GM19240 (cell line): ENCODE data around the gene LDAF1.
"Not testable (repeated sequence)": the region's sequence is repeated elsewhere in the genome, so short reads cannot be mapped to it uniquely, and the experiment has no call there.

Experiments used
- DNase-seq: peaks from one replicate; pipeline ENCODE4 v3.0.0; 2011; ENCODE audit warnings: low spot score; ENCODE audit not compliant: insufficient read length

Gene LDAF1

DNA sequence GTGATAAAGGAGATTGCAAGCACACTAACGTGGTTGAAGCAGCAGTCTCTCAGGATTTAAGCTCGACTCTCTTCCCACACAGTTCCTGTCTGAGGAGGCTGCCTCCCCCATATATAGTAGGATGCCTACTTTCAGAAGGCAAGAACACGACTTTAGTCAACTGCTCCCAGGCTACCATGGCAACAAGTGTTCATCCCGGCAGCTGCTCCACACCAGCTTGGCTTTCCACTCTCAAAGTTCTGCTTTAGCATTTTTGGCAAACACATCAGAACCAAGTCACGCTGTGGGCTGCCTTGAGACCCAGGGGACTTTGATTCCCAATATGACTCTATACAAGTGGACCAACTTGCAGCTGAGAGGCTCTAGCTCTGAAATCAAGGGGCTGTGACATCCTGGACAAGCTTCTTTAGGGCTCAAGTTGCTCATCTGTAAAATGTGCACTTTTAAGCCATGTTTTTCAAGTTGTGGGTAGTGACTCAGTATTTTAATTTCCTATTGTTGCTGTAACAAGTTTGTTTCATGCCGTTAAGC is 36.4 kb downstream of the LDAF1 start:
- no peak for DNase-seq

DNA sequence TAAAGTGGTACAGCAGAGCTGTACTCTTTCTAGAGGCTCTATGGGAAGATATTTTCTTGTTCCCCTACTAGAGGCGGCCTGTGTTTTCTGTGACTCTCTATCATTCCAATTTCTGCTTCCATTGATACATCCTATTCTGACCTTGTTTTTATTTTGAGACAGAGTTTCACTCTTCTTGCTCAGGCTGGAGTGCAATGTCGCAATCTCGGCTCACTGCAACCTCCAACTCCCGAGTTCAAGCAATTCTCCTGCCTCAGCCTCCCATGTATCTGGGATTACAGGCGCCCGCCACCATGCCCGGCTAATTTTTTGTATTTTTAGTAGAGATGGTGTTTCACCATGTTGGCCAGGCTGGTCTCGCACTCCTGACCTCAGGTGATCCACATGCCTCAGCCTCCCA is 36.9 kb downstream of the LDAF1 start:
- not testable (repeated sequence) for DNase-seq

DNA sequence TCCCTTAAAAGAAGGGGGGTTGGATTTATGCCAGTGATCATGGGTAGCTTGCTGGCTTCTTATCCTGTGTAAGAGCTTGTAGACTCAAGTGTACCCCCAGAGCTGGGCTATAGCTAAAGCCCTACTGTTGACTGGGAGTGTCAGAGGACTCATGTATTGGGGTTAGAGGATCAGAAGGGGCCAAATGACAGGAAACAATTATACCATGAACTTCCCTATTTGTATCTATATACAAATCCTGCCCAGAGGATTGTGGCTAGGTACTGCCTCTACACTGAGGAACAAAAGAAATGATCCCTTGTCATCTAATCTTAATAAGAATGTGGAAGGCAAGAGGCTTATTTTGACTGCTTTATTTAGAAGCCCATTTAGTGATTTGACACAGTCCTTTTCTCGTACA is 38.6 kb downstream of the LDAF1 start:
- no peak for DNase-seq

DNA sequence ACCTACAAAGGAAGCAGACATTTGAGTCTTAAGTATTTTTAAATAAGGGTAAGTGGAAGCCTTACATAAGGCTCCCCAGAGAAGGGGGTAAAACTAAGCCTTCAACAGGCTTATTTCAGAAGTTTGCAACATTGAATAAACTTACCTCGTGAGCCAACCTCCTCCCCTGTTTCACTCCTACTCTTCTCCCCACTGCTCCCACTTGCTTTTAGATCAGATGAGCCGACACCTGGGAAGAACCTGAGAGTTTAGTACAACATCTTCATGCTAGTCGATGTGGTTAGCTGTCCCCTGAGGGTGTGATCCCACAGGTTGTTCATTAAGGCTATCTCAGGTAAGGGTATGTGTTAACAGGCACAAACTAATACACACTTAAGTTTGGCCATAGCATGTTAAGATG is 39.1 kb downstream of the LDAF1 start:
- DNase-seq = no peak

DNA sequence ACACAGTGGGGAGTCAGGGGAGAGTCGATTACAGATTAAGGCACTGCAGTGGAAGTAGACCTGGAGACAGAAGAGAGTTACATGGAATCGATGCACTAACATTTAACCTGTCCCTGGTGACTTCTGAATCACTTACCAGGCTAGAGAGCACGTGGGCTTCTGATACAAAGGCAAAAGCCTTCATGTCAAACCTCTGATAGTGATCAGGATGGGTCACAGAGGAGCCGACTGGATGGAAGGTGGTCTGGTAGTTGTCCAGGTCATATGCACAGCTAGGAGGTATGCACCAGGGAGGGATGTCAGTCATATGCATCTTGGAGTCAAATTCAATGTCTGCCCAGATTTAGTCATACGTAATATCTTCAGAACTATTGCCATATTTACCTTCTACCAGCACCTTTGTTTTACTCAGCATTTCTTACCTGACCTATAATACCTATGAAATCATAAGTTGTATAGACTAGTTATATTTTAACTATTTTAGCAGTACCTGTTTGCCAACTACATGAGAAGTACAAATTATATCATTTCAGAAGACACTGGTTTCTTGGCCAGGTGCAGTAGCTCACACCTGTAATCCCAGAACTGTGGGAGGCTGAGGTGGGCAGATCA is 41.2 kb downstream of the LDAF1 start:
- no peak for DNase-seq

DNA sequence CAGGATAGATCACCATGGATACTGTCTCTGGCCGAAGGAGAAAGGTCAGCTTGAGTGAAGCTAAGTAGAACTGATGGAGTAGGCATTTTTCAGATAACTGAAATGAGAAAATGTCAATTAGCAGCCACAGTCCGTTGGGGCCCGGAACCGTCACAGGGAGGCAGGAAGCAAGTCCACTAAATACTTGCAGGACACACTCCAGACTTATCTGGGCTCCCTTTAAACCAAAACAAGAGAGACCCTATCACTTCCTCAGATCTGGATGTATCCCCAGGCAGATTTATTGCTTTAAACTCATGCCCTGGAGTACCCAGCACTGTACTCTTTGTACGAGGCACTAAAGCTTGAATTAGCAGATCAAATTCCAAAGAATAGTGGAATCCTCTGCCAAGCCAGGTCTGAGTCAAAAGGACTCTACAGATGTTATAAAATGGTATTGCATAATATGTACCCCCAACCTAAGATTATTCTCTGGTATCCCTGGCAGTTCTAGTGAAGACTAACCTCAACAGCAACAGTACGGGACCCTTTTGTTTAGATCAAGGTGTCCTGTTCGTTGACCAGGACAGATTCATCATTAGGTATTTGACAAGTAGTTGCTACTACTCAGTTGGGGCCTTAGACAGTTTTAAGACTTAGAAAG is 44.8 kb downstream of the LDAF1 start:
- DNase-seq = no peak

DNA sequence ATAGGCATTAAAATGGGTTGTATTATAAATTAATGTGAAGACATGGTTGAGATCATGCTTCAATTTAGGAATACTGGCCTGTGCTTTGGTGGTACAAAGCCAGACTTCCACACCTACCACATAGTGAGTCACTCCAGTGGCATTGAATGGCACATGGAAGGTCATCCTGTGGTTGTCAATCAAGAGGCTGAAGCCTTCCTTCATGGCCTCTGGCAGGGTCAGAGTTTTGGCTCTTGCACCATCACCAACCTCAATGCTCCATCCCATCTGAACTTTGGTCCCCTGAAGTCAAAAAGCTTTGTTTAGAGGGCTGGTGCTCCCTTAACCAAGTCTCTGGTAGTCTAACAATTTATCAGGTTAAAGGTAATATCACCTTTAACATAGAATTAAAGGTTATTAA is 46.8 kb downstream of the LDAF1 start:
- no peak for DNase-seq

DNA sequence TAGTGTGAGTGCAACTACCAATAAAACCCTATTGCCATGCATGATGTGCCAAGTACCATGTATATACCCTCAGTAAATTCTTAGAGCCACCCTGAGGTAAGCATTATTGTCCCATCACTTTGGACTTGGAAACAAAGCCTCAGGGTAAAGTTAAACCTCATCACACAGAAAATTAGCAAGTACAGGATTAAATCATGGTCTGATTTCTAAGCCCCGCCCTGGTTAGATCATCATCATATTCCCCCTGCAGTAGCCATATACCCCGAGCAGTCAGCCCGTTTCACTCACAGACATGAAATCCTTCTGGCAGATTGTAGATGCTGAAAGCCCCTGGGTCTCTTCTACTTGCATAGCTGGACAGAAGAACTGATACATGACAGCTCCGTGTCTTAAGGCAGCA is 48.1 kb downstream of the LDAF1 start:
- DNase-seq = no peak

DNA sequence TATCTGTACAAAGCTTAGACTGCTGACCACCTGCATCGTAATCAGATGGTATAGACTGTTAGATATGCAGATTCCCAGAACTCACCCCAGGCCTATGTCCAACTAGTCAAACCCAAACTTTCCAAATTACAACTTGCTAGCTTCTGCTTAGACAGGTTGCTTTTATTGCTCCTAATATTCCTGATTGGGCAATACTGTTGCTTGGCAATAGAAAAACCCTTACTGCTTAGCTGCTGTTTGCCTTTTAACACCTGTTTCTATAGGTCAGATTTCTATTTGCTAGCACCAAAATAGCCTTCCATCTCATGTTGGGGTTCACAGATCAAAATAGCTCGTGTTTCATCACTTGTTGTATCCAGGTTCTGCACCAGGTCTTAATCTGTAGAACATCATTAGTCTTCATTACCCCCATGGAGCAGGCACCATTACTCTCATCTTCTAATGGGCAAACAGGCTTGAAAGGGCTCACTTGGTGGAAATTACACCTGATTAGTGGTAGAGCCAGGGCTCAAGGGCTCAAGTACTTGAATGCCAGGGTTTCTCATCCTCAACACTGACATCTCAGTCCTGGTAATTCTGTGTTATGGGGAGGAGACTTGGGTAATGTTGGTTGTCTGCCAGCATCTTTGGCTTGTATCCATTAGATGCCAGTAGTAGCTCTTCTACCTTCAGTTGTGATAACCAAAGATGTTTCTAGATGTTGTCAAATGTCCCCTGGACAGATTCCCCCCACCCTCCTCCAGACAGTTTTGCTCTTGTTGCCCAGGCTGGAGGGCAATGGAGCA is 50.2 kb downstream of the LDAF1 start:
- DNase-seq = no peak

DNA sequence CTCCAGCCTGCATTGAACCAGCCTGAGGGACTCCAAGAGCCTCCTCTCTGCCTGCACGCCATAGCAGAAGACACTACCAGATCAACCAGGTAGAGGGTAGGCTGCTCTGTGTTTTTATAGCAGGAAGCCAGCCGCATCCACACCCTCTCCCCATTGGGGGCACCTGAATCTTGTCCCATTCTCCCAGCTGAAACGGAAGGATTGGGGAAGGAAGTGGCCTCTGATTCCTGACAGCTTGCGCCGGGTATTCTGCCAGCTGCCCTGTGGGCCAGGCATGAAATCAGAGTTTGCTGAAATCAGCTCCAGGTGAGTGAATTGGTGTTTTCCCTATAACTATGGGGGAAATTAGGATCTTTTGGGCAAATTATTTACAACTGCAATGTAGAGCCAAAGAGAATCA is 53.0 kb downstream of the LDAF1 start, which contains the start of gene ZP2:
Gene ZP2, minus strand, starts transcription at position 89 of the 400 bp plus-strand sequence. Its CDS starts 27 bp downstream, at position 62.
- no peak for DNase-seq

DNA sequence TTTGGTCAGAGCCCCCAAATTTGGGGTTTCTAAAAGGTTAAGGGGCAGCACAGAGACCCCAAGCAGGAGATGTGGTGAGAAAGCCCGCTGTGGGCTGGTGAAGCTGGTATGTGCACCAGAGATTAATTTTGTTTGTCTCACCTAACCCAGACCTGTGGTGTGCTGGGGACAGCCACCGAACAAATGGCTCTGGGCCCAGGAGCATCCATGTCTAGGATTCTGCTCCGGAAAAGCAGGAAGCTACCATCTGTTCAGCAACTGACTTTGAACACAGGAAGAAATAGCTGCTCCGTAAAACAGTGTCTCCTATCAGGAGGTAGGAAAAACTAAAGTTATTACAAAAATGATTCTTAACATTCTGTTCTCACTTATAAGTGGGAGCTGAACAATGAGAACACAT is 55.6 kb downstream of the LDAF1 start:
- no peak for DNase-seq

DNA sequence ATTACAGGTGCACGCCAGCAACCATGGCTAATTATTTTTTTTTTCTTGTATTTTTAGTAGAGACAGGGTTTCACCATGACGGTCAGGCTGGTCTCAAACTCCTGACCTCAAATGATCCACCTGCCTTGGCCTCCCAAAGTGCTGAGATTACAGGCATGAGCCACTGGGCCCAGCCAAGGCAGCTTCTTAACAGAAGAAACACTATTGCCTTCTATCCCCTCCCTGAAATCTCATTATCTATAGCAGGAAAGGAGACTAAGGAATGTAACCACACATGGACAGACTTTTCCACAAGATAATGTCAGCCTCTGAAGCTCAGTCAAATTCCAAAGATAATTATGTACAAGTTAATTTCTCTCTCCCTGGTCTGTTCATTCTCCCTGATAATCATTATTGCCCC is 58.6 kb downstream of the LDAF1 start:
- DNase-seq = no peak

DNA sequence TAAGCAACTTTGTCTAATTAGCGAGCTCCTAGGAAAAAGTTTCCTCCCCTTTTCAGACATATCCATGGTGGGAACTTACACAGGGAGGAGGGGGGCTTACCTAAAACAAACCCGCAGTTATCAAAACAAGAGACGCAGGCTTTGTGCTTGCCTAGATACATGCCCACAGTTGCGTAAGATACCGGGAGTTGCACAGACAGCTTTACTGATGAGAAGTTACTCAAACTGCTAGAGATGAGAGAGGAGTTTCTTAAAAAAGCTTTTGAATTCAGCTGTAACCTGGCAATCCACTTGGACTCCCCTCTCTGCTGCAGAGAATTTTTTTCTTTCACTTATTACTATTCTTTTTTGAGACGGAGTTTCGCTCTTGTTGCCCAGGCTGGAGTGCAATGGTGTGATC is 59.7 kb downstream of the LDAF1 start:
- no peak for DNase-seq

DNA sequence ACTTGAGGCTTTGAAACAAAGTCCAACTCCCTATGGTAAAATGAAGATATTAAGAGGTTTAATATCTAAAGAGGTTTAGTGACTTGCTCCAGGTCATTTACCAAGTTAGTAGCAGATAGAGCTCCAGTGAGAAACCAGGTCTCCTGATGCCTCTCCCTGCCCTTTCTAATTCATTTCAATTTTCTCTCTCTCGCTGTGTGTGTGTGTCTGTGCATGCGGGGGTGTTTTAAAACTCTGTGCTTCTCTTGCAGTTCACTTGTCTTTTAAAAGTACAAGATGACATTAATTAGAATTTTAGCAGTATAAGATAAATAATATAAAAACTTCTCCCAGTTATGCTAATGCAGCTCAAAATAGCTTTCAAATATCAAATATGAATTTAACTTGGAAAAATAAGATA is 61.1 kb downstream of the LDAF1 start:
- DNase-seq = no peak

DNA sequence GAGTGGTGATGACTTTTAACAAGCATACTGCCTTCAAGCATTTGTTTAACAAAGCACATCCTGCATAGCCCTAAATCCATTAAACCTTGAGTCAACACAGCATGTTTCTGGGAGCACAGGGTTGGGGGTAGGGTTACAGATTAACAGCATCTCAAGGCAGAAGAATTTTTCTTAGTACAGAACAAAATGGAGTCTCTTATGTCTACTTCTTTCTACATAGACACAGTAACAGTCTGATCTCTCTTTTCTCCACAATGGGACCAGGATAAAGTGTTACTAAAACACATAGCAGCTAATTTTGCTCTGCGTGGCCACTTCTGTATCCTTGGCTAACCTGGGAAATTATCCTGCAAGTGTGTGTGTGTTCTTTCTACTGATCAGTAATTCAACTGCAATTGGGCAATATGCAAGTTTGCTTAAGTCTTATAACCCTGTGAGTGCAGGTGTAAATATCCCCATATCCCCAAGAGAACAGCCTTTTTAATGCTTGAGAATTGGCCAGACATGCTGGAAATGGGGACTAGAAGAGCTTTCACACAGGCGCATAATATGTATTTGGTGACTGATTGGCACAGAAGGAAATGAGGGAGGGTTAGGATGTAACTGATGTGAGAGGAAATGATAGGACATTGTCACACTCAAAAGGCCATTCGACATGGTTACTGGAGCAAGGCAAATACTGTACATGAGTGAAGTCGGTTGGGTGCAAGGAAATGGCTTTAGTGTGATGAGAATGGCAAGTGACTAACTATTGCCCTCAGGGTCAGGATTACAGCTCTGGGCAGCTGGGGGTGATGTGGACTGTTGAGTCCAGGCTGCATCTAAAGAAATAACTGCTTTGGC is 64.2 kb downstream of the LDAF1 start:
- no peak for DNase-seq

DNA sequence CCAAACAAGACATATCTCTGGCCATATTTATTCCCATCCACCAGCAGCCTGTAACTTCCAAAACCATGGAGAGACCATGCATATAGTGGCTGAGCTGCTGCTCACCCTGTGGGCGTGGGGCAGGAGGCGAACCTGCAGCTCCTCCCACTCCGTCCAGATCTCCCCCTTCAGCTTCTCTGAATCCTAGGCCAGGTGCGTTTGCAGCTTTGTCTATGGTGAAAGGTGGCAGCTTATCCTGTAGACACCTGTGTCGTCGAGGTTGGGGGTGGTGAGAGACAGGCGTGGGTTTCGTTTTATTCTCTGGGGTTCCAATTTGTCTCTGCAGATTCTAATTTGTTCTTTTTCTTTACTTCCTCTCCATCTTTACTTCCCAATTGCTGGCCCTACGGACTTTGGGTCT is 65.3 kb downstream of the LDAF1 start:
- no peak for DNase-seq

DNA sequence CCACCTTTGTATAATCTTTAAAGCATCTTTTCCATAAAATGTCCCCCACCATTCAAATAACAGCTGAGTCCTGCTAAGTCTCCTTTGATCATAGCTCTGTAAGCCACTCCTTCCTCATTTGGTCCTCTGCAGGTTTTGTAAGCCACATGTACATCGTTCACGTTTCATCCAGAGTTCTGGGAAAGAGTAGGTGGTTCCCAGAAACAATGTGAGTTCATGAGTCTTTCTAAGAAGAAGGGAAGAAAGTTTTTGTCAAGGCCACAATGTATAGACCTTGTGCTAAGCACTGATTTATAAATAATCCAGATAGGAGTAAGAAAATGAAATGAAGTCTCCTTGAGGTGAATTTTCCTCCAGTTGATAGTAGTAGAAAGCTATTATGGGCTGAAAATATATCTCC is 66.3 kb downstream of the LDAF1 start:
- DNase-seq = no peak

DNA sequence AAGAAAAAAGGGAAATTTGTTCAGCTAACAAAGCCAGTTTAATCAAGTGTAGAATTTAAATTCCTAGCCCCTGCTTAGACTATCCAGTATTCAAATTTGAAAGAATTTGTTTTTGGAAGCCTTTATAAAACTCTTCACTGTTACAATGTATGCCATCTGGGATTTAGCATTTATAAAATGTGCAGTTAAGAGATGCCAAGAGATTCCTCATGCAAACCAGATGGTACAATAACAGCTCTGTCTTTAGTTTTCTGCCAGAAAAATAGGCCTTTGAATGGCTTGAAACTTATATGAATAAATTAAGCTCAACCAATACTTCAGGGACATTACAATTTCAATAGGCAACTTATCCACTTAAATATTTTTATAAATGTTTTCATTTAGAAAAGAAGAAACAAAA is 68.3 kb downstream of the LDAF1 start:
- no peak for DNase-seq

DNA sequence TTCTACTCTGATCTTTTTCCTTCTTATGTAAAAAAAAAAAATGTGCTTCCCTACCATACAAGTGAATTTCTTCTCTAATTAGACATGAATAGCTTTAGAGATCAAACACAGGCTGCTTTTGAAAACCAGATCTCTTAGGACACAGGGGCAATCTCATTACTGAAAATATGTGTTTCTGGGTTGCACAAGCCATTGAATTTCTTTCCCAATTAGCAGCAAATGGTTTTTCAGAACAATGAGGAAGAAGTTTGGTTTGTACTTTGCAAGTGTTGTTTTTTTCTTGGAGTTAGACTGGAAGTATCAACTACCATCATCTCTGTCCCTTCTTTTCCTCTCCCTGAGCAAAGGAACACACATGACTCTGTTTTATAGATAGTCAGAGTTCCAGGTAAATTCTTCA is 69.4 kb downstream of the LDAF1 start:
- DNase-seq = no peak

DNA sequence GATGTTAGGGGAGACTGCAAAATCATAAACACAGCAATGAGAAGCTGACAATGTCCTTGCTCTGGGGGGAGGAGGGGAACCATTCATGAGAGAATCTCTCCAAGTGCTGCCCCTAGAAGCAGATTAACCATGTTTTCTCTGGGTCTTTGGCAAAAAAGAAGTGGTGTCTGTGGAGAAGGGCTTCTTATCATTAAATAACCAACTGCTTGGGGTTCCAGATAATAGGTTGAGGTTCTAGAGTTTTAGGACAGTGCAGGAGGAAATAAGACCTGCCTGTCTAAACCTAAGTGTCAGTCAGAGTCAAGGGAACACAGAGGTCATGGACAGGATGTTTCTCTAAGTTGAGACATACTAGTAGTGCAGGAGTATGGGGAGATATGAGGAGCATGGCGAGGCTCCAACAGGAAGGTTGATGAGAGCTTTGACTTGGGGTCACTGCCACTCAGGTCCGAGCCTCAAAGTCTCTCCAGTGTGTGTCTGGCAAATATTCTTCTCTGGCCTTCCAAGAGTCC is 69.9 kb downstream of the LDAF1 start:
- DNase-seq = no peak
